Testis (tissue), 3 donors: ENCODE results near the gene MYOT. TPM values are rescaled to one million over a fixed set of nuclear protein-coding genes. Genes with fewer than 3 reads are reported as not detected.

Source experiments
- DNase-seq: peaks from one replicate; pipeline ENCODE4 v3.0.0-alpha.2; 2019
- H3K27ac ChIP-seq, 2 donors: fragments of 200-600 bp; sonication (generic); one replicate each; pipeline ENCODE4 v1.5.1; 2019
- H3K27me3 ChIP-seq: fragments of 200-600 bp; sonication (generic); one replicate; pipeline ENCODE4 v1.5.1; 2019
- H3K36me3 ChIP-seq: fragments of 200-600 bp; sonication (generic); one replicate; pipeline ENCODE4 v1.5.1; 2017; ENCODE audit warnings: low read depth; ENCODE audit errors: missing control alignments
- H3K4me1 ChIP-seq: fragments of 200-600 bp; sonication (generic); one replicate; pipeline ENCODE4 v1.5.1; 2019
- H3K4me3 ChIP-seq, 2 donors: fragments of 200-600 bp; sonication (generic); one replicate each; pipeline ENCODE4 v1.5.1; 2017 to 2019
- H3K9me3 ChIP-seq: fragments of 200-600 bp; sonication (generic); one replicate; pipeline ENCODE4 v1.5.1; 2017
- POLR2A ChIP-seq: fragments of 450-650 bp; IDR thresholded peaks from one replicate; pipeline ENCODE4 v1.6.1; 2017; ENCODE audit warnings: antibody characterized with exemption, mild to moderate bottlenecking, moderate library complexity
- WGBS, 2 donors: methylation state at CpG; one replicate each; pipeline ENCODE4 v1.1.5; 2018; 5-methylcytosine and 5-hydroxymethylcytosine counted together
- intact Hi-C: fragments of 100-400 bp; cut with DNase I; formaldehyde crosslinking; loops from one replicate; pipeline ENCODE4 v1.15.1; 2023; ENCODE audit warnings: low total_unique reads
- polyA plus RNA-seq: library from polyadenylated mRNA; stranded (reverse); fragments of 350-450 nt; fragmentation: Illumina TruSeq; extraction: RNeasy Lipid Tissue Mini Kit (QIAGEN cat#74804); gene quantifications from one replicate; pipeline ENCODE4 v1.2.3, GENCODE V29; 2014; ENCODE audit warnings: low read depth, low replicate concordance; ENCODE audit not compliant: insufficient read depth
- total RNA-seq, 2 donors: library from RNA; depleted of rRNA; stranded (reverse); fragments of >200 nt; gene quantifications; one replicate each; pipeline ENCODE4 v1.2.3, GENCODE V29; 2016
- TF ChIP-seq, protein P1 (sequence below), 3 experiments: fragments of 450-650 bp in 2 of 3; fragments of 200-600 bp in 1 of 3; sonication (generic) in 1 of 3; IDR thresholded peaks; one replicate each; pipeline ENCODE4 v1.5.1; 2016 to 2019; ENCODE audit warnings: antibody characterized with exemption in 3 of 3, mild to moderate bottlenecking in 2 of 3, moderate library complexity in 1 of 3

The MYOT gene
- total and polyA plus RNA-seq, 3 donors from 2014 or later, result 0.43 to 7.2 (median 0.79) TPM

DNA sequence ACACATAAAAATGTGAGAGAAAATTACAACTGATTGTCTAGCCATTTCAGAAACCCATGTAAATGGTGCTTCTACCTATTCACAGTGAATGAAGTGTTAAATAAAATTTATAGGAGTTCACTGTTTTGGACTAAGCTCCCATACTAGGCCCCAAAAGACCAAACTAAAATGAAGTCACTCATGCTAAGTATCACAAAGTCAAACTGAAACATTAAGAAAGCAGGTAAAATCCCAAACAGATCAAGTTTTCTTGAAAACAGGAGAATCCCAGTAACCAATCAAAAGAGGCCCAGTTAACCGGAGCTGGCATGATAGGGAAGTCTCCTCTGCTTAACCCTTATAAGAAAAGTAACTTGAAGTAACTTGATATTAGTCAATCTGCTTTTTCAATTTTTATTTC, 35.2 kb upstream of the MYOT start:
- peaks cover 7% of the 10 kb centered on the region for H3K4me1 ChIP-seq
- no peaks in the 10 kb centered on the region for H3K27me3 ChIP-seq
- intact Hi-C loops, result no loop called here
- H3K9me3 ChIP-seq, result no peaks in the 10 kb centered on the region
- 68 to 95% methylated on average over 1 of the region's 1 CpG for WGBS, 2 donors
- H3K36me3 ChIP-seq, result no peaks in the 10 kb centered on the region
- no peak for DNase-seq
- no peak overlapping the region for H3K4me3 ChIP-seq
- H3K27ac ChIP-seq, result no peak overlapping the region
- TF ChIP-seq, protein P1, sequence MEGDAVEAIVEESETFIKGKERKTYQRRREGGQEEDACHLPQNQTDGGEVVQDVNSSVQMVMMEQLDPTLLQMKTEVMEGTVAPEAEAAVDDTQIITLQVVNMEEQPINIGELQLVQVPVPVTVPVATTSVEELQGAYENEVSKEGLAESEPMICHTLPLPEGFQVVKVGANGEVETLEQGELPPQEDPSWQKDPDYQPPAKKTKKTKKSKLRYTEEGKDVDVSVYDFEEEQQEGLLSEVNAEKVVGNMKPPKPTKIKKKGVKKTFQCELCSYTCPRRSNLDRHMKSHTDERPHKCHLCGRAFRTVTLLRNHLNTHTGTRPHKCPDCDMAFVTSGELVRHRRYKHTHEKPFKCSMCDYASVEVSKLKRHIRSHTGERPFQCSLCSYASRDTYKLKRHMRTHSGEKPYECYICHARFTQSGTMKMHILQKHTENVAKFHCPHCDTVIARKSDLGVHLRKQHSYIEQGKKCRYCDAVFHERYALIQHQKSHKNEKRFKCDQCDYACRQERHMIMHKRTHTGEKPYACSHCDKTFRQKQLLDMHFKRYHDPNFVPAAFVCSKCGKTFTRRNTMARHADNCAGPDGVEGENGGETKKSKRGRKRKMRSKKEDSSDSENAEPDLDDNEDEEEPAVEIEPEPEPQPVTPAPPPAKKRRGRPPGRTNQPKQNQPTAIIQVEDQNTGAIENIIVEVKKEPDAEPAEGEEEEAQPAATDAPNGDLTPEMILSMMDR (IDR thresholded peaks at IDR 0.05), result no peak
- no peak for TF ChIP-seq POLR2A

- Histone ChIP-seq H3K9me3 (no peaks in the 10 kb centered on the region), H3K4me1 (peaks cover 17% of the 10 kb centered on the region), H3K4me3 (no peak overlapping the region), H3K36me3 (no peaks in the 10 kb centered on the region), H3K27me3 (no peaks in the 10 kb centered on the region), H3K27ac (no peak overlapping the region)
- DNase-seq, result no peak
- TF ChIP-seq, protein P1 (IDR thresholded peaks at IDR 0.05), result no peak
- intact Hi-C loops, result no loop called here
- 50 to 64% methylated on average over 1 of the region's 1 CpG for WGBS, 2 donors
These were observed 34.2 kb upstream of the MYOT start for GRCh38 chr5:137833463-137833862.

DNA sequence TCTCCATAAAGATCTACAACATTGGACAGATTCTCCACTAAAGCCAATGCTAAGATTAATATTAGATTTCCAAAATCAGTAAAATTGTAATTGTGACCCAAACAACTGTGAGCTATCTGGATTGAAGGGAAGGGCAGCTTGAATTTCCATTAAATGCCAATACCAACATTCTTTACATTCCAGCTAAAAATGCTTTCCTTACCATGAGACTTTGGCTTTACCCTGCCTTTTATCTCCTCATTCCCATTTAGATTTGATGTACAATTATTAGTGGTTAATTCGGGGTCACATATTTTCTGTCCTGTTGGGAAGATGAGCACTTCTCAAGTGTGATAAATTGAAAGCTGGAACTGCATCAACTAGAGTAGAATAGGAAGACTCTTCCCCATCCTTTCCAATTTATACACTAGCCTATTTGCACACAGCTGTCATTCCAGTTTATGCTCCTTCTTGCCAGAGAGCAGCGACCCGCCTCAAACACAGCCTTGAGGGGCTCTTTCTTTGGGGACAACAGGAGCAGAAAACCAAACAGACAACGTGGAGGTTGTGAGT, 33.1 kb upstream of the MYOT start:
- intact Hi-C loops, result no loop called here
- DNase-seq, result no peak
- Histone ChIP-seq H3K36me3 (no peaks in the 10 kb centered on the region), H3K4me1 (peaks cover 17% of the 10 kb centered on the region), H3K4me3 (no peak overlapping the region), H3K9me3 (no peaks in the 10 kb centered on the region), H3K27ac (no peak overlapping the region), H3K27me3 (no peaks in the 10 kb centered on the region)
- TF ChIP-seq, protein P1 (IDR thresholded peaks at IDR 0.05), result no peak
- TF ChIP-seq POLR2A, result no peak
- 60 to 66% methylated on average over 4 of the region's 4 CpGs for WGBS, 2 donors

- DNase-seq, result no peak
- Histone ChIP-seq H3K27ac (peak overlapping the region in 1 of 2 donors; percentile 46), H3K36me3 (no peaks in the 10 kb centered on the region), H3K9me3 (no peaks in the 10 kb centered on the region), H3K4me1 (peaks cover 17% of the 10 kb centered on the region), H3K4me3 (no peak overlapping the region), H3K27me3 (no peaks in the 10 kb centered on the region)
- intact Hi-C loops, result no loop called here
- 69 to 77% methylated on average over 1 of the region's 1 CpG for WGBS, 2 donors
- TF ChIP-seq, protein P1 (IDR thresholded peaks at IDR 0.05), result no peak
- no peak for TF ChIP-seq POLR2A
These were observed 31.4 kb upstream of the MYOT start for GRCh38 chr5:137836298-137836697.

DNA sequence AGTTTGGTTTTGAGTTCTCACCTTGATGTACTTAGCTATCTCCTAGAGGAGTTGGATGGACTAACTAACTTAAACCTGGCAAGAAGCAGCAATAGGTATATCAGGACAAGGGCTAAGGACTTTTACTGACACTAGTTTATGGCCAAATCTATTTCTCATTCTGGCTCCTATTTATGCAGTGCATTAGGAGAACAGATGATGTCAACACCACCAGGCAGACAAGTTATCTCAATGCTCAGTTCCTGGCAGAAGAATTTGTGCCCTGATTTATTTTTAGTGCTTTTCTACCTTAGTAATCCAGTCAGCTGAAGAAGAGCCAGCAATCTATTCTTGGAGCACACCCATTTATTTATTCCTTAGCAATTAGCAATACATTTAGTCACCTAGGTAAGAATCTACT, 30.7 kb upstream of the MYOT start:
- peaks cover 17% of the 10 kb centered on the region for H3K4me1 ChIP-seq
- no peaks in the 10 kb centered on the region for H3K36me3 ChIP-seq
- peak; percentile 28 for DNase-seq
- no peaks in the 10 kb centered on the region for H3K9me3 ChIP-seq
- TF ChIP-seq POLR2A, result no peak
- TF ChIP-seq, protein P1 (IDR thresholded peaks at IDR 0.05), result no peak
- intact Hi-C loops, result no loop called here
- H3K27ac ChIP-seq, result peak overlapping the region in 1 of 2 donors; percentile 46
- H3K27me3 ChIP-seq, result no peaks in the 10 kb centered on the region
- H3K4me3 ChIP-seq, result no peak overlapping the region
